ENCODE measurements around the gene OR52N4. TPM values are rescaled to one million over a fixed set of nuclear protein-coding genes. Genes with fewer than 3 reads are reported as not detected.

The OR52N4 gene
- total RNA-seq, 1 donor from 2014 or later = not detected

DNA sequence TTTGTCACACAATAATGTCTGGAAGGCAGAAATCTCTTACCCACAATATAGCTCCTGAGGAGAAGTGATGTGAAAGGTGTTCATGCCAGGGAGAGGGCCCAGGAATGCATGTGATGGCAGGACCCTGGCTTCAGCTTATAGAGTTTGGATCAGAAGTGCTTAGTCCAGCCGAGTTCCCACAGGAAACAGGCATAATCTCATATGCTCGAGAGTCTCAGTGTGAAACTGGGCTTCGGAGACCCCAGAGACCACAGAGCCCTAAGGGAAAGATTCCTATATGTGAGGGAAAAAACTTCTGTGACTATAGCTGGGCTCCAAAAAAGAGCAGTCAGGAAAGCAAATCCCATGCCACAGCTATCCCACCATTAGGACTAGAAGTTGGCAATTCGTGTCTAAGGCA lies 29.2 kb downstream of the OR52N4 start, which contains the start of gene OR52N5:
Gene OR52N5, minus strand, starts transcription at position 101 of the 400 bp plus-strand sequence. CDS start 4,721 bp downstream, outside the sequence.
- Mint-ChIP-seq H3K36me3 (ENCODE audit: low read depth) (no peaks in the 10 kb centered on the region), H3K4me3 (ENCODE audit: unreplicated experiment) (no peak within 1 kb of the TSS), H3K27ac (ENCODE audit: unreplicated experiment) (no peak within 1 kb of the TSS), H3K9me3 (ENCODE audit: low read depth) (peaks cover 3% of the 10 kb centered on the region), H3K4me1 (ENCODE audit: low read depth) (no peaks in the 10 kb centered on the region), H3K27me3 (ENCODE audit: low read depth) (peaks cover 10% of the 10 kb centered on the region)
- no peak for DNase-seq (ENCODE audit: low spot score)
- TF ChIP-seq, protein P1, sequence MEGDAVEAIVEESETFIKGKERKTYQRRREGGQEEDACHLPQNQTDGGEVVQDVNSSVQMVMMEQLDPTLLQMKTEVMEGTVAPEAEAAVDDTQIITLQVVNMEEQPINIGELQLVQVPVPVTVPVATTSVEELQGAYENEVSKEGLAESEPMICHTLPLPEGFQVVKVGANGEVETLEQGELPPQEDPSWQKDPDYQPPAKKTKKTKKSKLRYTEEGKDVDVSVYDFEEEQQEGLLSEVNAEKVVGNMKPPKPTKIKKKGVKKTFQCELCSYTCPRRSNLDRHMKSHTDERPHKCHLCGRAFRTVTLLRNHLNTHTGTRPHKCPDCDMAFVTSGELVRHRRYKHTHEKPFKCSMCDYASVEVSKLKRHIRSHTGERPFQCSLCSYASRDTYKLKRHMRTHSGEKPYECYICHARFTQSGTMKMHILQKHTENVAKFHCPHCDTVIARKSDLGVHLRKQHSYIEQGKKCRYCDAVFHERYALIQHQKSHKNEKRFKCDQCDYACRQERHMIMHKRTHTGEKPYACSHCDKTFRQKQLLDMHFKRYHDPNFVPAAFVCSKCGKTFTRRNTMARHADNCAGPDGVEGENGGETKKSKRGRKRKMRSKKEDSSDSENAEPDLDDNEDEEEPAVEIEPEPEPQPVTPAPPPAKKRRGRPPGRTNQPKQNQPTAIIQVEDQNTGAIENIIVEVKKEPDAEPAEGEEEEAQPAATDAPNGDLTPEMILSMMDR (IDR thresholded peaks at IDR 0.05) = no peak

DNA sequence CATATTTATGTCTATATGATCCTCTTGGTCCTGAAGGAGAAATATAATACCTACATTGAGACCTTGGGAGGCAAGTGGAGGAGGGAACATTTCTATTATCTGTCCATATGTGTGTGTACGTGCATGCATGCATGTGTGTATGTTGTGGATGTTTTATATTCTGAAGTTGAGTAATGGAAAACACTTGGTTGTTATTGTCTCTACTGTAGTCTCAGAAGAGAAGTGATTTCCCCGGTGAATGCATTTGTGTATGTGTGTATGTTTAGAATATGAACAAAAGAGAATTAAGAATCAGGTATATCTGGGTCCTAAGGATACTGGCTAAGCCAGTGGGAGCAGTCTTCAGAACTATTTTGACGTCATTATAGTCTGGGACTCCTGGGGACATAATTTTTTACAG lies 37.1 kb downstream of the OR52N4 start, which contains the start of gene OR52N1:
Gene OR52N1, minus strand, starts transcription at position 101 of the 400 bp plus-strand sequence. CDS start 2,449 bp downstream, outside the sequence.
- no peak within 1 kb of the TSS for H3K4me3 Mint-ChIP-seq (ENCODE audit: unreplicated experiment)
- no peak within 1 kb of the TSS for H3K27ac Mint-ChIP-seq (ENCODE audit: unreplicated experiment)
- no peaks in the 10 kb centered on the region for H3K36me3 Mint-ChIP-seq (ENCODE audit: low read depth)
- H3K4me1 Mint-ChIP-seq (ENCODE audit: low read depth) = no peaks in the 10 kb centered on the region
- no peak for DNase-seq (ENCODE audit: low spot score)
- peaks cover 15% of the 10 kb centered on the region for H3K27me3 Mint-ChIP-seq (ENCODE audit: low read depth)
- TF ChIP-seq, protein P1 (IDR thresholded peaks at IDR 0.05) = no peak
- no peaks in the 10 kb centered on the region for H3K9me3 Mint-ChIP-seq (ENCODE audit: low read depth)

DNA sequence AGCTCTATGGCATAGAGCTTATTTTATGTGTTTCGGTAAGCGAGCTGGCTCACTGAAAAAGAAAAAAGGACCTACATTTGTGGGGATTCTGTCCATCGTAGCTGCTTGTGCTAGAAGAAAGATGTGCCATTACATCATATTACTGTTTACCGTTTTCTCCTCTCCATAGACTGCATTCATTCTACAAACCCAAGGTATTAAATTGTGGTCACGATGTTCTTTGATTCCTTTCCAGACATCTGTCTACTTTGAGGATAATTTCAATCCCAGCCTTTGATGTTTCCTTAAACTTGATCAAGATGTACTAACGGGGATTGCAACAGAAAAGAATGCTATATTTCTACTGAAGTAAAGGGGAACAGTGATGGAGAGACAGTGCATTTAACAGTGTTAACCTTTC lies 42.5 kb downstream of the OR52N4 start:
- TF ChIP-seq, protein P1 (IDR thresholded peaks at IDR 0.05) = no peak
- no peak overlapping the region for H3K27ac Mint-ChIP-seq (ENCODE audit: unreplicated experiment)
- no peaks in the 10 kb centered on the region for H3K36me3 Mint-ChIP-seq (ENCODE audit: low read depth)
- H3K27me3 Mint-ChIP-seq (ENCODE audit: low read depth) = peaks cover 25% of the 10 kb centered on the region
- no peaks in the 10 kb centered on the region for H3K9me3 Mint-ChIP-seq (ENCODE audit: low read depth)
- no peak overlapping the region for H3K4me3 Mint-ChIP-seq (ENCODE audit: unreplicated experiment)
- no peak for DNase-seq (ENCODE audit: low spot score)
- no peaks in the 10 kb centered on the region for H3K4me1 Mint-ChIP-seq (ENCODE audit: low read depth)

DNA sequence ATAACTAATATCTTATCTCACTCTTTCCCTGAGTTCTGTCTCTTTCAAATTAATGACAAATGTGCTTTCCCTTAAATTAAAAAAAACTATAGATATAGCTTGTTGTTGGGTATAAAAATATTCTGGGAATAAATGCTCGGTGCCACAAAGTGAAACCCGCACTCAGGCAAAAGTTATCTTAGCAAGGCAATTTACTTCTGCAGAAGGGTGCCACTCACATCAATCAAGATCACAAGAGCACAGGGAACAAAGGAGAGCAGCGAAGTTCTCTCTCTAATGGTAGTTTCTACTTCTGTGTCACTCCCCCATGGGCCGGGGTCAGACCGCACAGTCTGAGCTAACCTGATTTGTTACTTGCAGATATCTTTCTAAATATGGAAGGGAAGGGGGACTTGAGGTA lies 49.9 kb downstream of the OR52N4 start:
- peaks cover 3% of the 10 kb centered on the region for H3K36me3 Mint-ChIP-seq (ENCODE audit: low read depth)
- DNase-seq (ENCODE audit: low spot score) = no peak
- peaks cover 12% of the 10 kb centered on the region for H3K9me3 Mint-ChIP-seq (ENCODE audit: low read depth)
- TF ChIP-seq, protein P1 (IDR thresholded peaks at IDR 0.05) = no peak
- H3K4me3 Mint-ChIP-seq (ENCODE audit: unreplicated experiment) = no peak overlapping the region
- peaks cover 51% of the 10 kb centered on the region for H3K27me3 Mint-ChIP-seq (ENCODE audit: low read depth)
- H3K27ac Mint-ChIP-seq (ENCODE audit: unreplicated experiment) = peak overlapping the region; percentile 3
- peaks cover 8% of the 10 kb centered on the region for H3K4me1 Mint-ChIP-seq (ENCODE audit: low read depth)

Other genes with a start within 250 kb of the OR52N4 start
- gene UBQLN3, start 244.3 kb upstream of the OR52N4 start, total RNA-seq = 0.13 to 0.31 TPM in 2 of 3 replicates, not detected in the other
- 0.22 to 0.41 TPM (median 0.23 TPM) in 3 replicates for gene UBQLNL, start 237.5 kb upstream of the OR52N4 start, total RNA-seq
- gene OR52H1, start 205.7 kb upstream of the OR52N4 start, total RNA-seq = 0.39 TPM in 1 of 3 replicates, not detected in the others
- not detected in 3 replicates for gene OR52B6, start 173.4 kb upstream of the OR52N4 start, total RNA-seq
- gene TRIM6, start 157.6 kb upstream of the OR52N4 start, total RNA-seq = 1.5 to 2.3 TPM (median 2.1 TPM) in 3 replicates
- 1.6 to 4.0 TPM (median 2.1 TPM) in 3 replicates for gene TRIM34, start 129.2 kb upstream of the OR52N4 start, total RNA-seq
- gene TRIM5, start 69.2 kb upstream of the OR52N4 start, total RNA-seq = 31.0 to 36.2 TPM (median 34.1 TPM) in 3 replicates
- 85.9 to 108 TPM (median 94.7 TPM) in 3 replicates for gene TRIM22, start 64.5 kb upstream of the OR52N4 start, total RNA-seq
- gene OR56B1, start 17.8 kb upstream of the OR52N4 start, total RNA-seq = not detected in 3 replicates
- not detected in 3 replicates for gene OR52N5, start 29.1 kb downstream of the OR52N4 start, total RNA-seq
- not detected in 3 replicates for gene OR52N1, start 37.0 kb downstream of the OR52N4 start, total RNA-seq
- gene OR52N2, start 54.7 kb downstream of the OR52N4 start, total RNA-seq = not detected in 3 replicates
- not detected in 3 replicates for gene OR52E6, start 87.7 kb downstream of the OR52N4 start, total RNA-seq
- gene OR52E8, start 103.4 kb downstream of the OR52N4 start, total RNA-seq = not detected in 3 replicates
- gene OR52E4, start 126.4 kb downstream of the OR52N4 start, total RNA-seq = not detected in 3 replicates
- not detected in 3 replicates for gene OR52E5, start 139.0 kb downstream of the OR52N4 start, total RNA-seq
- gene OR56A3, start 188.0 kb downstream of the OR52N4 start, total RNA-seq = not detected in 3 replicates
- gene OR56A5, start 214.3 kb downstream of the OR52N4 start, total RNA-seq = not detected in 3 replicates
- gene OR52L1, start 232.7 kb downstream of the OR52N4 start, total RNA-seq = not detected in 3 replicates

All from chondrocyte (in vitro differentiated cells).